IMR-90 (cell line): Measurements from ENCODE around the gene CLIC1. TPM values are rescaled to one million over a fixed set of nuclear protein-coding genes. Genes with fewer than 3 reads are reported as not detected.

Experiments used
- ATAC-seq: fragments of 200-7000 bp; cut with Tn5 transposase; 2 replicates; pipeline ENCODE4 v1.9.1; 2020; ENCODE audit warnings: low read depth, mild to moderate bottlenecking, moderate library complexity
- BruUV-seq: library from RNA; stranded (reverse); fragments of 400-500 nt; replicated peaks from 2 replicates; lab custom pipeline; 2021; lab: Mats Ljungman, UMichigan
- CTCF ChIA-PET: fragments of 300-600 bp; formaldehyde crosslinking; extraction: SDS; loops from one replicate; lab custom pipeline; 2021; ENCODE audit warnings: antibody characterized with exemption; lab: Yijun Ruan, JAX
- POLR2A ChIA-PET: fragments of 300-600 bp; sonication (Branson Sonifier 250); formaldehyde crosslinking; loops from one replicate; lab custom pipeline; 2022; ENCODE audit warnings: antibody characterized with exemption; ENCODE audit not compliant: unreplicated experiment; lab: Charles Lee
- DNase-seq: peaks from one replicate; pipeline ENCODE4 v3.0.0; 2013
- H2AFZ ChIP-seq: replicated peaks from 2 replicates; pipeline ENCODE3; 2013; ENCODE audit warnings: low read length, mild to moderate bottlenecking; ENCODE audit not compliant: poor library complexity
- H2AK5ac ChIP-seq: 2 replicates; pipeline ENCODE4 v1.6.1; 2013; ENCODE audit warnings: low read depth, low read length, inconsistent platforms
- H2AK9ac ChIP-seq: replicated peaks from 2 replicates; pipeline ENCODE3; 2013; ENCODE audit warnings: mild to moderate bottlenecking, low read depth, low read length, moderate library complexity; ENCODE audit not compliant: poor library complexity
- H2BK120ac ChIP-seq: 2 replicates; pipeline ENCODE4 v1.6.1; 2013; ENCODE audit warnings: low read depth, low read length, inconsistent platforms
- H2BK15ac ChIP-seq: 3 replicates; pipeline ENCODE4 v1.6.1; 2013; ENCODE audit warnings: low read depth, low read length, inconsistent platforms
- H2BK20ac ChIP-seq: 2 replicates; pipeline ENCODE4 v1.6.1; 2013; ENCODE audit warnings: low read depth, mild to moderate bottlenecking, inconsistent platforms, low read length, moderate library complexity
- H2BK5ac ChIP-seq: 2 replicates; pipeline ENCODE4 v1.6.1; 2013; ENCODE audit warnings: mild to moderate bottlenecking, low read depth, low read length, inconsistent platforms; ENCODE audit not compliant: poor library complexity, severe bottlenecking
- H3K14ac ChIP-seq: replicated peaks from 2 replicates; pipeline ENCODE4 v1.6.1; 2013; ENCODE audit warnings: low read depth, low read length, inconsistent platforms
- H3K18ac ChIP-seq: 2 replicates; pipeline ENCODE4 v1.6.1; 2013; ENCODE audit warnings: low read depth, low read length, control low read depth
- H3K23ac ChIP-seq: 2 replicates; pipeline ENCODE4 v1.6.1; 2013; ENCODE audit warnings: low read depth, low read length, inconsistent platforms
- H3K27ac ChIP-seq: 2 replicates; pipeline ENCODE4 v1.5.1; 2013; ENCODE audit warnings: mild to moderate bottlenecking, control low read depth, low read length; ENCODE audit not compliant: insufficient read depth
- H3K27me3 ChIP-seq: 2 replicates; pipeline ENCODE4 v1.6.1; 2013; ENCODE audit warnings: low read length; ENCODE audit not compliant: control insufficient read depth, insufficient read depth
- H3K36me3 ChIP-seq: 2 replicates; pipeline ENCODE4 v1.6.1; 2013; ENCODE audit warnings: low read length, mixed read lengths; ENCODE audit not compliant: control insufficient read depth, insufficient read depth
- H3K4ac ChIP-seq: 2 replicates; pipeline ENCODE4 v1.6.1; 2013; ENCODE audit warnings: low read depth, low read length, inconsistent platforms
- H3K4me1 ChIP-seq: 2 replicates; pipeline ENCODE4 v1.6.1; 2013; ENCODE audit warnings: low read length, mixed read lengths; ENCODE audit not compliant: control insufficient read depth, insufficient read depth
- H3K4me2 ChIP-seq: 2 replicates; pipeline ENCODE4 v1.6.1; 2013; ENCODE audit warnings: low read depth, mild to moderate bottlenecking, control low read depth, low read length, moderate library complexity
- H3K4me3 ChIP-seq: 2 replicates; pipeline ENCODE4 v1.5.1; 2013; ENCODE audit warnings: low read depth, mild to moderate bottlenecking, control low read depth, low read length, moderate library complexity; ENCODE audit not compliant: insufficient read depth
- H3K56ac ChIP-seq: 2 replicates; pipeline ENCODE4 v1.6.1; 2013; ENCODE audit warnings: low read length, inconsistent platforms; ENCODE audit not compliant: insufficient read depth; ENCODE audit errors: extremely low read depth
- H3K79me1 ChIP-seq, 2 experiments: 2 replicates each; pipeline ENCODE4 v1.6.1; 2013; ENCODE audit warnings: low read length in 2 of 2, inconsistent platforms in 1 of 2, low read depth in 1 of 2
- H3K9ac ChIP-seq: 2 replicates; pipeline ENCODE4 v1.6.1; 2013; ENCODE audit warnings: low read depth, low read length, control low read depth
- H3K9me1 ChIP-seq: 2 replicates; pipeline ENCODE4 v1.6.1; 2013; ENCODE audit warnings: low read length, inconsistent platforms; ENCODE audit not compliant: insufficient read depth
- H3K9me3 ChIP-seq: 2 replicates; pipeline ENCODE4 v1.6.1; 2013; ENCODE audit warnings: low read length; ENCODE audit not compliant: control insufficient read depth, insufficient read depth
- H4K20me1 ChIP-seq: 2 replicates; pipeline ENCODE4 v1.6.1; 2013; ENCODE audit warnings: low read length, inconsistent platforms; ENCODE audit not compliant: insufficient read depth
- H4K5ac ChIP-seq: 2 replicates; pipeline ENCODE4 v1.6.1; 2013; ENCODE audit warnings: mild to moderate bottlenecking, low read depth, low read length, control low read depth
- H4K8ac ChIP-seq, 2 experiments: 2 replicates each; pipeline ENCODE4 v1.6.1; 2013; ENCODE audit warnings: low read depth in 2 of 2, low read length in 2 of 2, control low read depth in 1 of 2, inconsistent platforms in 1 of 2
- H4K91ac ChIP-seq: 2 replicates; pipeline ENCODE4 v1.6.1; 2013; ENCODE audit warnings: low read depth, low read length, inconsistent platforms; ENCODE audit not compliant: insufficient read depth
- BHLHE40 ChIP-seq: fragments of 150-350 bp; IDR thresholded peaks from 2 replicates; pipeline ENCODE4 v1.6.1; 2016; ENCODE audit warnings: mild to moderate bottlenecking, low read depth, low read length
- CEBPB ChIP-seq: IDR thresholded peaks from 2 replicates; pipeline ENCODE4 v1.6.1; 2012; ENCODE audit warnings: low read depth, low read length, improper control_type of control experiment
- CHD1 ChIP-seq: IDR thresholded peaks from 2 replicates; pipeline ENCODE4 v1.6.1; 2012; ENCODE audit warnings: low read depth, low read length, improper control_type of control experiment
- FOS ChIP-seq: fragments of 150-350 bp; IDR thresholded peaks from 2 replicates; pipeline ENCODE4 v1.6.1; 2016; ENCODE audit warnings: low read depth, low read length
- MAFK ChIP-seq: IDR thresholded peaks from 2 replicates; pipeline ENCODE4 v1.6.1; 2012; ENCODE audit warnings: low read depth, low read length, improper control_type of control experiment
- MAZ ChIP-seq: IDR thresholded peaks from 2 replicates; pipeline ENCODE4 v1.6.1; 2012; ENCODE audit warnings: low read depth, mild to moderate bottlenecking, low read length, improper control_type of control experiment, moderate library complexity, borderline replicate concordance
- MXI1 ChIP-seq: IDR thresholded peaks from 2 replicates; pipeline ENCODE4 v1.6.1; 2012; ENCODE audit warnings: low read depth, mild to moderate bottlenecking, low read length, moderate library complexity, borderline replicate concordance
- NFE2L2 ChIP-seq: fragments of 150-350 bp; IDR thresholded peaks from 2 replicates; pipeline ENCODE4 v1.6.1; 2016; ENCODE audit warnings: low read depth, mild to moderate bottlenecking, low read length
- POLR2A ChIP-seq: IDR thresholded peaks from 2 replicates; pipeline ENCODE4 v1.6.1; 2012; ENCODE audit warnings: mild to moderate bottlenecking, low read depth, low read length
- RAD21 ChIP-seq: IDR thresholded peaks from 2 replicates; pipeline ENCODE4 v1.6.1; 2012; ENCODE audit warnings: low read length, improper control_type of control experiment
- RCOR1 ChIP-seq: IDR thresholded peaks from 2 replicates; pipeline ENCODE4 v1.6.1; 2012; ENCODE audit warnings: mild to moderate bottlenecking, low read length, improper control_type of control experiment; ENCODE audit not compliant: insufficient replicate concordance
- RFX5 ChIP-seq: IDR thresholded peaks from 2 replicates; pipeline ENCODE4 v1.8.0; 2012; ENCODE audit warnings: low read depth, mild to moderate bottlenecking, low read length, moderate library complexity
- SMC3 ChIP-seq: fragments of 150-350 bp; IDR thresholded peaks from 2 replicates; pipeline ENCODE4 v1.6.1; 2016; ENCODE audit warnings: low read depth, mild to moderate bottlenecking, antibody characterized with exemption, low read length, moderate library complexity
- WGBS, 2 experiments: methylation state at CpG; one replicate each; pipeline versions ENCODE4 v1.1.5 to v1.1.7; 2013; ENCODE audit warnings: missing lambda C conversion rate in 2 of 2; ENCODE audit not compliant: insufficient read length in 1 of 2; ENCODE audit errors: extremely low coverage in 2 of 2; 5-methylcytosine and 5-hydroxymethylcytosine counted together
- dilution Hi-C: fragments of 300-500 bp; cut with HindIII; formaldehyde crosslinking; loops from one replicate; pipeline ENCODE4 v1.14.3; 2018; ENCODE audit warnings: low sequenced_read_pairs; ENCODE audit not compliant: unreplicated experiment
- in situ Hi-C: fragments of 300-500 bp; cut with MboI; formaldehyde crosslinking; loops from 3 replicates; pipeline ENCODE4 v1.14.3; 2019; ENCODE audit warnings: low sequenced_read_pairs, inconsistent platforms, mixed read lengths
- intact Hi-C: fragments of 100-400 bp; cut with micrococcal nuclease; formaldehyde crosslinking; loops from 2 replicates; pipeline ENCODE4 v1.10.0; 2022
- polyA plus RNA-seq, 3 experiments: library from polyadenylated mRNA; depleted of rRNA; stranded (reverse); fragments of >200 nt; gene quantifications; 2 replicates each; pipeline ENCODE4 v1.2.3, GENCODE V29; 2012; ENCODE audit warnings: low replicate concordance in 1 of 3
- total RNA-seq: library from RNA; depleted of rRNA; stranded (reverse); fragments of >200 nt; gene quantifications from 2 replicates; pipeline ENCODE4 v1.2.3, GENCODE V29; 2012
- TF ChIP-seq, protein P1 (sequence below): conservative IDR thresholded peaks from 2 replicates; pipeline ENCODE4 v1.5.1; 2012; ENCODE audit warnings: mild to moderate bottlenecking, low read depth, low read length, improper control_type of control experiment
- TF ChIP-seq, protein P2 (sequence below): fragments of 150-350 bp; IDR thresholded peaks from 2 replicates; pipeline ENCODE4 v1.6.1; 2016; ENCODE audit warnings: low read depth, mild to moderate bottlenecking, low read length, moderate library complexity, borderline replicate concordance
- TF ChIP-seq, protein P3 (sequence below): fragments of 150-350 bp; IDR thresholded peaks from 2 replicates; pipeline ENCODE4 v1.6.1; 2017; ENCODE audit warnings: mild to moderate bottlenecking, antibody characterized with exemption, low read length, low read depth

CLIC1 gene
- total and polyA plus RNA-seq, 2 of the 4 experiments (the other 2 are of a cell fraction): 706 to 1,185 TPM

DNA sequence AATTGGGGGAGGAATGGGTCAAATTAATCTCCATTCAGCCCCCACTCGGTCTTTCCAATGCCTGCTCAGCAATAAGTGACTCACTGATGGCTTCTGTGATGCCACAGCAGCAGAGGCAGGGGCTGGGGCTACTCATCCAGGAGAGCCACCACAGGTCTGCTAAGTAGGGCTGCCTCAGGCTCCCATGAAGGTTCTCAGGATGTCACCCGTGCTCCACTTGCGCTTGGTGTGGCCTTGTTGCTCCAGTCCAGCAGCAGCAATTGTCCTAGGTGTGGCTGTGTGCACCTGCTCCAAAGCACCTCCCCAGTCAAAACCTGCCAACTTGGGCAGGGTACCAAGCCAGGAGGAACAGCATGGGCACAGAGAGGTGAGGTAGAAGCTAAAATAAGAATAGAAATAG lies 14.2 kb downstream of the CLIC1 start:
- Histone ChIP-seq H4K8ac (no peak overlapping the region), H4K91ac (no peak overlapping the region), H4K5ac (no peak overlapping the region), H3K56ac (no peak overlapping the region), H2AFZ (no peak overlapping the region), H3K18ac (no peak overlapping the region), H2BK20ac (no peak overlapping the region), H2AK5ac (no peak overlapping the region), H3K36me3 (peaks cover 10% of the 10 kb centered on the region; the same call in 1 of the 2 replicates), H2BK5ac (no peak overlapping the region), H4K20me1 (no peaks in the 10 kb centered on the region), H2BK120ac (no peak overlapping the region), H3K14ac (no peak overlapping the region), H3K9me3 (no peaks in the 10 kb centered on the region), H2AK9ac (no peak overlapping the region), H3K23ac (no peak overlapping the region), H3K79me1 (no peaks in the 10 kb centered on the region), H3K27me3 (peaks cover 2% of the 10 kb centered on the region; the same call in 1 of the 2 replicates), H3K9ac (no peak overlapping the region), H3K4me1 (no peaks in the 10 kb centered on the region), H3K9me1 (peaks cover 4% of the 10 kb centered on the region; the same call in 1 of the 2 replicates), H3K4me2 (no peak overlapping the region), H3K27ac (no peak overlapping the region), H3K4me3 (no peak overlapping the region), H2BK15ac (no peak overlapping the region), H3K4ac (no peak overlapping the region)
- POLR2A ChIA-PET: no interaction called here
- WGBS, 2 experiments: 71% methylated on average over 1 of the region's 3 CpGs; no CpG with 5 or more reads in 1 of the 2 experiments
- CTCF ChIA-PET: no interaction called here
- TF ChIP-seq MAFK (no peak), MXI1 (no peak), CHD1 (no peak), NFE2L2 (no peak), BHLHE40 (no peak), RCOR1 (no peak), POLR2A (no peak), RAD21 (no peak), CEBPB (no peak), RFX5 (no peak), FOS (no peak), SMC3 (no peak), MAZ (no peak)
- TF ChIP-seq, protein P1, sequence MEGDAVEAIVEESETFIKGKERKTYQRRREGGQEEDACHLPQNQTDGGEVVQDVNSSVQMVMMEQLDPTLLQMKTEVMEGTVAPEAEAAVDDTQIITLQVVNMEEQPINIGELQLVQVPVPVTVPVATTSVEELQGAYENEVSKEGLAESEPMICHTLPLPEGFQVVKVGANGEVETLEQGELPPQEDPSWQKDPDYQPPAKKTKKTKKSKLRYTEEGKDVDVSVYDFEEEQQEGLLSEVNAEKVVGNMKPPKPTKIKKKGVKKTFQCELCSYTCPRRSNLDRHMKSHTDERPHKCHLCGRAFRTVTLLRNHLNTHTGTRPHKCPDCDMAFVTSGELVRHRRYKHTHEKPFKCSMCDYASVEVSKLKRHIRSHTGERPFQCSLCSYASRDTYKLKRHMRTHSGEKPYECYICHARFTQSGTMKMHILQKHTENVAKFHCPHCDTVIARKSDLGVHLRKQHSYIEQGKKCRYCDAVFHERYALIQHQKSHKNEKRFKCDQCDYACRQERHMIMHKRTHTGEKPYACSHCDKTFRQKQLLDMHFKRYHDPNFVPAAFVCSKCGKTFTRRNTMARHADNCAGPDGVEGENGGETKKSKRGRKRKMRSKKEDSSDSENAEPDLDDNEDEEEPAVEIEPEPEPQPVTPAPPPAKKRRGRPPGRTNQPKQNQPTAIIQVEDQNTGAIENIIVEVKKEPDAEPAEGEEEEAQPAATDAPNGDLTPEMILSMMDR: no peak
- TF ChIP-seq, protein P2, sequence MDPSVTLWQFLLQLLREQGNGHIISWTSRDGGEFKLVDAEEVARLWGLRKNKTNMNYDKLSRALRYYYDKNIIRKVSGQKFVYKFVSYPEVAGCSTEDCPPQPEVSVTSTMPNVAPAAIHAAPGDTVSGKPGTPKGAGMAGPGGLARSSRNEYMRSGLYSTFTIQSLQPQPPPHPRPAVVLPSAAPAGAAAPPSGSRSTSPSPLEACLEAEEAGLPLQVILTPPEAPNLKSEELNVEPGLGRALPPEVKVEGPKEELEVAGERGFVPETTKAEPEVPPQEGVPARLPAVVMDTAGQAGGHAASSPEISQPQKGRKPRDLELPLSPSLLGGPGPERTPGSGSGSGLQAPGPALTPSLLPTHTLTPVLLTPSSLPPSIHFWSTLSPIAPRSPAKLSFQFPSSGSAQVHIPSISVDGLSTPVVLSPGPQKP: no peak
- TF ChIP-seq, protein P3, sequence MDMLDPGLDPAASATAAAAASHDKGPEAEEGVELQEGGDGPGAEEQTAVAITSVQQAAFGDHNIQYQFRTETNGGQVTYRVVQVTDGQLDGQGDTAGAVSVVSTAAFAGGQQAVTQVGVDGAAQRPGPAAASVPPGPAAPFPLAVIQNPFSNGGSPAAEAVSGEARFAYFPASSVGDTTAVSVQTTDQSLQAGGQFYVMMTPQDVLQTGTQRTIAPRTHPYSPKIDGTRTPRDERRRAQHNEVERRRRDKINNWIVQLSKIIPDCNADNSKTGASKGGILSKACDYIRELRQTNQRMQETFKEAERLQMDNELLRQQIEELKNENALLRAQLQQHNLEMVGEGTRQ: no peak
- BruUV-seq: no TSS peak
- in situ Hi-C loops: no loop called here
- ATAC-seq (no peak), DNase-seq (no peak)
- intact Hi-C loops: no loop called here
- dilution Hi-C loops: no loop called here
